Cardiac fibroblast (primary cell): ENCODE results near the gene OLFM2.

Experiments used
- DNase-seq, 2 donors: peaks; one replicate each; pipeline versions ENCODE4 v3.0.0 to v3.0.0-alpha.2; 2010; ENCODE audit warnings: low read depth in 2 of 2
- H3K4me3 ChIP-seq, 2 donors: replicated peaks in 1 of 2; 1 replicate in 1 of 2; 2 replicates in 1 of 2; pipeline ENCODE4 v1.5.1; 2011; ENCODE audit warnings: low read depth in 2 of 2, low read length in 2 of 2, mild to moderate bottlenecking in 2 of 2, moderate library complexity in 1 of 2
- CTCF ChIP-seq: IDR thresholded peaks from one replicate; pipeline ENCODE4 v1.5.1; 2011; ENCODE audit warnings: low read depth, mild to moderate bottlenecking, low read length, inconsistent platforms

Gene OLFM2

GRCh38 chr19:9865732-9866501 lies 70.4 kb downstream of the OLFM2 start:
- TF ChIP-seq CTCF: no peak

GRCh38 chr19:9863759-9864158 lies 72.6 kb downstream of the OLFM2 start:
- no peak overlapping the region for H3K4me3 ChIP-seq
- DNase-seq: no peak
- TF ChIP-seq CTCF: no peak

More at GRCh38 chr19:9865732-9866501, 70.4 kb downstream of the OLFM2 start:
- DNase-seq: no peak
- no peak overlapping the region for H3K4me3 ChIP-seq

- DNase-seq: no peak
- no peak overlapping the region for H3K4me3 ChIP-seq
- TF ChIP-seq CTCF: no peak
Measured at GRCh38 chr19:9862938-9863337, 73.4 kb downstream of the OLFM2 start.

- no peak for DNase-seq
- H3K4me3 ChIP-seq: no peak overlapping the region
- no peak for TF ChIP-seq CTCF
Measured at GRCh38 chr19:9861503-9861902, 74.8 kb downstream of the OLFM2 start.

- no peak for DNase-seq
- no peak for TF ChIP-seq CTCF
- H3K4me3 ChIP-seq: no peak overlapping the region
Measured at GRCh38 chr19:9860407-9860806, 75.9 kb downstream of the OLFM2 start.

GRCh38 chr19:9858766-9859165 lies 77.5 kb downstream of the OLFM2 start:
- H3K4me3 ChIP-seq: no peak overlapping the region
- DNase-seq: no peak
- no peak for TF ChIP-seq CTCF
